HG03558 (cell line): Measurements from ENCODE around the gene CD300E.

Experiments used
- ATAC-seq: cut with Tn5 transposase; IDR thresholded peaks from one replicate; pipeline ENCODE4 v1.9.1; 2021; ENCODE audit warnings: moderate number of reproducible peaks; ENCODE audit not compliant: unreplicated experiment; ENCODE audit errors: extremely low read depth

The CD300E gene

GRCh38 chr17:74569020-74570003 is 54.2 kb downstream of the CD300E start:
- ATAC-seq = no peak

- no peak for ATAC-seq
Observed at GRCh38 chr17:74568106-74568873, 55.2 kb downstream of the CD300E start.

- ATAC-seq = no peak
Observed at GRCh38 chr17:74567397-74567796, 56.1 kb downstream of the CD300E start, which contains the start of gene CD300H. Gene CD300H (minus strand): TSS chr17:74567509.

- ATAC-seq = no peak
Observed at GRCh38 chr17:74566132-74566753, 57.3 kb downstream of the CD300E start.

- no peak for ATAC-seq
Observed at GRCh38 chr17:74565126-74565525, 58.4 kb downstream of the CD300E start.

GRCh38 chr17:74563358-74563757 is 60.2 kb downstream of the CD300E start:
- ATAC-seq = no peak

GRCh38 chr17:74561586-74561985 is 62.0 kb downstream of the CD300E start:
- no peak for ATAC-seq
